ENCODE results near the gene SEPTIN14.
"Not testable (repeated sequence)": the region's sequence is repeated elsewhere in the genome, so short reads cannot be mapped to it uniquely, and the experiment has no call there.

SEPTIN14 gene

DNA sequence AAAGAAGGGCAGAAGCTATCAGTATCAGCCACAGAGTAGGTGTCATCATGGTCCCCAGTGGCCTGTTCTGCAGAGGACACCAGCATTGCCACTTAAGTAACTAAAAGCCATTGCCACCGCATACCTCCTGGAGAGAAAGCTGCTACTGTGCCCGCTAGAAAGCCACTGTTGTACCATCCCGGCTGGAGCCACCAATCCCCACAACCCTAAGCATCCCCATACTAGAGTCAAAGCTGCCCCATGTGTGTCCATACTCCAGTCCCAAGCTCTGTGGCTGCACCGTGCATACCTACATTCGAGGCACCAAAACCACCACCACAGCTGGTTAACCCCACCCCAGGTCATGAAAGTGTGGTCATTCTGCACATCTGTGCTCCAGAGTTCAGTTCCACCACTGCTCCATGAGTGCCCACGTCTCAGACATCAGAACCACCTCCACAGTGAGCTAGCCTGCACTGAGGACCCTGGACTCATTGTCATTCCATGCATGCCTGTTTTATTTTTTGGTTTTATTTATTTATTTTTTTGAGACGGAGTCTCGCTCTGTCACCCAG is 9.5 kb upstream of the SEPTIN14 start:
- no peak overlapping the region for H3K27ac ChIP-seq (ENCODE audit: low read length)
- no peaks in the 10 kb centered on the region for H3K36me3 ChIP-seq (ENCODE audit: insufficient read depth, low read depth, low read length)
- no peak overlapping the region for H3K4me3 ChIP-seq (ENCODE audit: low read length)
- H3K4me1 ChIP-seq (ENCODE audit: insufficient read depth, low read length): no peaks in the 10 kb centered on the region
- no peaks in the 10 kb centered on the region for H3K27me3 ChIP-seq (ENCODE audit: insufficient read depth, low read length)
- no peak overlapping the region for H3K9ac ChIP-seq (ENCODE audit: low read depth, low read length)
- peaks cover 16% of the 10 kb centered on the region; the same call in 1 of the 2 replicates for H3K9me3 ChIP-seq (ENCODE audit: insufficient read depth, low read depth, low read length)

DNA sequence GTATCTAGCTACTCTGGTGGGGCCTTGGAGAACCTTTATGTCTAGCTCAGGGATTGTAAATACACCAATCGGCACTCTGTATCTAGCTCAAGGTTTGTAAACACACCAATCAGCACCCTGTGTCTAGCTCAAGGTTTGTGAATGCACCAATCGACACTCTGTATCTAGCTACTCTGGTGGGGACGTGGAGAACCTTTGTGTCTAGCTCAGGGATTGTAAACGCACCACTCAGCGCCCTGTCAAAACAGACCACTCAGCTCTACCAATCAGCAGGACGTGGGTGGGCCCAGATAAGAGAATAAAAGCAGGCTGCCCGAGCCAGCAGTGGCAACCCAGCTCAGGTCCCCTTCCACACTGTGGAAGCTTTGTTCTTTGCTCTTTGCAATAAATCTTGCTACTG is 6.4 kb upstream of the SEPTIN14 start:
- H3K4me3 ChIP-seq (ENCODE audit: low read length); H3K4me1 ChIP-seq (ENCODE audit: insufficient read depth, low read length); H3K36me3 ChIP-seq (ENCODE audit: insufficient read depth, low read depth, low read length); H3K27ac ChIP-seq (ENCODE audit: low read length); H3K9ac ChIP-seq (ENCODE audit: low read depth, low read length); H3K27me3 ChIP-seq (ENCODE audit: insufficient read depth, low read length): not testable (repeated sequence)
- H3K9me3 ChIP-seq (ENCODE audit: insufficient read depth, low read depth, low read length): peaks cover 20% of the 10 kb centered on the region; the same call in 1 of the 2 replicates

DNA sequence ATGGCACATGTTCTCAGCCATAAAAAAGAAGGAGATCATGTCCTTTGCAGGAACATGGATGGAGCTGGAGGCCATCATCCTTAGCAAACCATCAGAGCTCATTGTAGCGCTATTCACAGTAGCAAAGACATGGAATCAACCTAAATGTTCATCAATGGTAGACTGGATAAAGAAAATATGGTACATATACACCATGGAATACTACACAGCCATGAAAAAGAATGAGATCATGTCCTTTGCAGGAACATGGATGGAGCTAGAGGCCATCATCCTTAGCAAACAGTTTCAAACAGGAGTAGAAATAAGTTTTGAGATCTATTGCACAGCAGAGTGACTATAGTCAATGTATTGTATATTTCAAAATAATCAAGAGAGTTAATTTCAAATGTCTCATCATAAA is 17.4 kb downstream of the SEPTIN14 start:
- H3K4me1 ChIP-seq (ENCODE audit: insufficient read depth, low read length); H3K27me3 ChIP-seq (ENCODE audit: insufficient read depth, low read length); H3K4me3 ChIP-seq (ENCODE audit: low read length); H3K9ac ChIP-seq (ENCODE audit: low read depth, low read length); H3K27ac ChIP-seq (ENCODE audit: low read length); H3K36me3 ChIP-seq (ENCODE audit: insufficient read depth, low read depth, low read length): not testable (repeated sequence)
- peaks cover 22% of the 10 kb centered on the region for H3K9me3 ChIP-seq (ENCODE audit: insufficient read depth, low read depth, low read length)

DNA sequence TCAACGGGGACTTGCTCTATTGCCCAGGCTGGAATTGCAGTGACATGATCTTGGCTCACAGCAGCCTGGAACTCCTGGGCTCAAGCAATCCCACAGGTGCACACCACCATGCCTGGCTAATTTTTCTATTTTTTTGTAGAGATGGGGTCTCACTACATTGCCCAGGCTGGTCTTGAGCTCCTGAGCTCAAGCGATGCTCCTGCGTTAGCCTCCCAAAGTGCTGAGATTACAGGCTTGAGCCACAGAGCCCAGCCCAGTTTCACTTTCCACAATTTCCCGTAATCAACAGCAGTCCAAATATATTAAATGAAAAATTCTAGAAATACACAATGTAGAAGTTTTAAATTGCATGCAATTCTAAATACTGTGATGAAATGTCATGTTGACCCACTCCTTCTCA is 24.0 kb downstream of the SEPTIN14 start:
- H3K9ac ChIP-seq (ENCODE audit: low read depth, low read length): no peak overlapping the region
- peaks cover 21% of the 10 kb centered on the region for H3K9me3 ChIP-seq (ENCODE audit: insufficient read depth, low read depth, low read length)
- H3K4me1 ChIP-seq (ENCODE audit: insufficient read depth, low read length): no peaks in the 10 kb centered on the region
- no peak overlapping the region for H3K27ac ChIP-seq (ENCODE audit: low read length)
- no peak overlapping the region for H3K4me3 ChIP-seq (ENCODE audit: low read length)
- no peaks in the 10 kb centered on the region for H3K36me3 ChIP-seq (ENCODE audit: insufficient read depth, low read depth, low read length)
- no peaks in the 10 kb centered on the region for H3K27me3 ChIP-seq (ENCODE audit: insufficient read depth, low read length)

DNA sequence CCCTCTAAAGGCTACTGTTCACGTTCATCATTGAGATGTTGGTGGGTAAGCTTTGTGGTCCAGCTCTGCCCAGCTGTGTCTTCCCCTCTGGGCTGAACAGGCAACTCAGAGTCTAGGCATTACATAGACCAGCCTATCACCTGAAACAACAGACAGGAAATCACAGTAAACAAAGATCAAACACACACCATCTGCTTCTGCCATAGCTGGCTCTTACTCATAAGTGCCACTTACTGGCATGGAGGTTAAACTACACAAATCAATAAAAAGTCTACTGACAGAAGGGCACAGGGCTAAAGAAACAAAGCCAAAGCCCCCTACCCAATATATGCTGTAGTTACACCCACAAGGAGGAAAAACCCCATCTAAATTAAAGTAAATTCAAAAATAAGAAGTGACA is 35.0 kb downstream of the SEPTIN14 start:
- H3K27me3 ChIP-seq (ENCODE audit: insufficient read depth, low read length): no peaks in the 10 kb centered on the region
- H3K4me1 ChIP-seq (ENCODE audit: insufficient read depth, low read length): no peaks in the 10 kb centered on the region
- H3K36me3 ChIP-seq (ENCODE audit: insufficient read depth, low read depth, low read length): no peaks in the 10 kb centered on the region
- no peak overlapping the region for H3K27ac ChIP-seq (ENCODE audit: low read length)
- H3K9me3 ChIP-seq (ENCODE audit: insufficient read depth, low read depth, low read length): peaks cover 70% of the 10 kb centered on the region
- no peak overlapping the region for H3K9ac ChIP-seq (ENCODE audit: low read depth, low read length)
- H3K4me3 ChIP-seq (ENCODE audit: low read length): no peak overlapping the region

DNA sequence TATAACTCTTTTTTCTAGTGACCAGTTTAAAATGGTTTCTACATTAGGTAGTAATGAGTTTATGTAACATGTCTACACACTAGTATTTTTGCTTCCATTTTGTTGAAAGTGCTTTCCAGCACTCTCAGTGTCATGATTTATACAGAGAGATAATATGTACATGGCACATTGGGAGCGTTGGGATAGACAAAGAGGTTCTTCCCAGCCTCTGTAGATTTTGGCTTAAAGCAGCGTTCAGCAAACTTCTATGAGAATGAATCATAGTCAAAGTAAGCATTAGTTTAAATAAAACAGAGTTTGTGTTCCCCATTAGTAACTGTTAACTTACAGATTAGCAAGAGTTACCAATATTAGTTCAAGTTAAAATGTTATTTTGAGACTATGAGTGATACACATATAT is 43.9 kb downstream of the SEPTIN14 start:
- Histone ChIP-seq H3K36me3 (ENCODE audit: insufficient read depth, low read depth, low read length) (no peaks in the 10 kb centered on the region), H3K9ac (ENCODE audit: low read depth, low read length) (no peak overlapping the region), H3K27me3 (ENCODE audit: insufficient read depth, low read length) (no peaks in the 10 kb centered on the region), H3K4me1 (ENCODE audit: insufficient read depth, low read length) (no peaks in the 10 kb centered on the region), H3K4me3 (ENCODE audit: low read length) (no peak overlapping the region), H3K9me3 (ENCODE audit: insufficient read depth, low read depth, low read length) (peaks cover 76% of the 10 kb centered on the region), H3K27ac (ENCODE audit: low read length) (no peak overlapping the region)

DNA sequence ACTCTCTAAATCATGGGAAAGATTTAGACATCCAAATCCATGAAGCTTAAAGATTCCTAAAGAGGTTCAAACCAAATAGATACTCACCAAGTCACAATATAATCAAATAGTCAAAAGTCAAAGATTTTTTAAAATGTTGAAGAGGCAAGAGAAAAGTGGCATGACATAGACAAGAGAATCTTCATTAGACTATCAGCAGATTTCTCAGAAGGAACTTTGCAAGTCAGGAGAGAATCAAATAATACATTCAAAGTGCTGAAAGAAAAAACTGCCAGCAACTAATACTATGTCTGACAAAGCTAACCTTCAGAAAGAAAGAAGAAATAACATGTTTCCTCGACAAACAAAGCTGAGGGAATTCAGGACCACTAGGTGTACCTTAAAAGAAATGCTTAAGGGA is 65.3 kb downstream of the SEPTIN14 start:
- H3K27me3 ChIP-seq (ENCODE audit: insufficient read depth, low read length); H3K4me3 ChIP-seq (ENCODE audit: low read length); H3K4me1 ChIP-seq (ENCODE audit: insufficient read depth, low read length); H3K9ac ChIP-seq (ENCODE audit: low read depth, low read length); H3K36me3 ChIP-seq (ENCODE audit: insufficient read depth, low read depth, low read length); H3K27ac ChIP-seq (ENCODE audit: low read length): not testable (repeated sequence)
- peaks cover 33% of the 10 kb centered on the region for H3K9me3 ChIP-seq (ENCODE audit: insufficient read depth, low read depth, low read length)

DNA sequence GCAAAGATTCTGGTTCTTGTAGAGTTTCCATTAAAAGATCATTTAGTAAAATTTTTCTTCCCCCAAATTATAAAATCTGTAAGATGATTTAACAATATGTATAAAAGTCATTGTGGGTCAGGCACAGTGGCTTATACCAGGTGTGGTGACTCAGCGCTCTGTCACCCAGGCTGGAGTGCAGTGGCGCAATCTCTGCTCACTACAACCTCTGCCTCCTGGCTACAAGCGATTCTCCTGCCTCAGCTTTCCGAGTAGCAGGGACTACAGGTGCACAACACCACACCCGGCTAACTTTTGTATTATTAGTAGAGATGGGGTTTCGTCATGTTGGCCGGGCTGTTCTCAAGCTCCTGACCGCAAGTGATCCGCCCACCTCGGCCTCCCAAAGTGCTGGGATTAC is 68.0 kb downstream of the SEPTIN14 start:
- no peaks in the 10 kb centered on the region for H3K4me1 ChIP-seq (ENCODE audit: insufficient read depth, low read length)
- no peak overlapping the region for H3K4me3 ChIP-seq (ENCODE audit: low read length)
- peaks cover 27% of the 10 kb centered on the region for H3K9me3 ChIP-seq (ENCODE audit: insufficient read depth, low read depth, low read length)
- no peak overlapping the region for H3K9ac ChIP-seq (ENCODE audit: low read depth, low read length)
- no peaks in the 10 kb centered on the region for H3K36me3 ChIP-seq (ENCODE audit: insufficient read depth, low read depth, low read length)
- no peaks in the 10 kb centered on the region for H3K27me3 ChIP-seq (ENCODE audit: insufficient read depth, low read length)
- no peak overlapping the region for H3K27ac ChIP-seq (ENCODE audit: low read length)

DNA sequence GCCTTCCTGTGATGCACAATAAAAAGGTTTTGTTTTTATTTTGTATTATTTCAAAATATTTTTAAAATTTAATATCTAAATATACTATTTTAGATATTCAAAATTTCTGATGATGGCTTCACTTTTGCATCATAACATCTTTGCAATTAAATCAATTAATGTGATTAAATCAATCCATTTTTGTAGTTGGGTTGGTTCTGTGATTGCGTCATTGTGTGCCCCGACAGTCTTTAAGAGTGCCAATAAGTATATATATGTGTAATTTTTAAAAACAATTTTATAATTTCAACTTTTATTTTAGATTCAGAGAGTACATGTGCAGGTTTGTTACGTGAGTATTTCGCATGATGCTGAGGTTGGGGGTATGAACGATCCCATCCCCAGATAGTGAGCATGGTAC is 70.5 kb downstream of the SEPTIN14 start:
- Histone ChIP-seq H3K36me3 (ENCODE audit: insufficient read depth, low read depth, low read length) (no peaks in the 10 kb centered on the region), H3K27ac (ENCODE audit: low read length) (no peak overlapping the region), H3K4me3 (ENCODE audit: low read length) (no peak overlapping the region), H3K4me1 (ENCODE audit: insufficient read depth, low read length) (no peaks in the 10 kb centered on the region), H3K9me3 (ENCODE audit: insufficient read depth, low read depth, low read length) (peaks cover 27% of the 10 kb centered on the region; the same call in 1 of the 2 replicates), H3K27me3 (ENCODE audit: insufficient read depth, low read length) (no peaks in the 10 kb centered on the region), H3K9ac (ENCODE audit: low read depth, low read length) (no peak overlapping the region)

DNA sequence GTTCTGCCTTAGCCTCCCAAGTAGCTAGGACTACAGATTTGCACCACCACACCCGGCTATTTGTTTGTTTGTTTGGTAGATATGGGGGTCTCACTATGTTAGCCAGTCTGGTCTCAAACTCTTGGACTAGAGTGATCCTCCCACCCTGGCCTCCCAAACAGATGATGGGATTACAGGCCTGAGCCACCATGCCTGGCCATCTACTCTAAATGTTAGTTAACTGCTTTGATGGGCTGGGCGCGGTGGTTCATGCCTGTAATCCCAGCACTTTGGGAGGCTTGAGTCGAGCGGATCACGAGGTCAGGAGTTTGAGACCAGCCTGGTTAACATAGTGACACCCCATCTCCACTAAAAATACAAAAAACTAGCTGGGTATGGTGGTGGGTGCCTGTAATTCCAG is 74.8 kb downstream of the SEPTIN14 start:
- no peak overlapping the region for H3K4me3 ChIP-seq (ENCODE audit: low read length)
- no peaks in the 10 kb centered on the region for H3K27me3 ChIP-seq (ENCODE audit: insufficient read depth, low read length)
- H3K4me1 ChIP-seq (ENCODE audit: insufficient read depth, low read length): no peaks in the 10 kb centered on the region
- no peak overlapping the region for H3K27ac ChIP-seq (ENCODE audit: low read length)
- H3K9me3 ChIP-seq (ENCODE audit: insufficient read depth, low read depth, low read length): peaks cover 39% of the 10 kb centered on the region; the same call in 1 of the 2 replicates
- H3K9ac ChIP-seq (ENCODE audit: low read depth, low read length): no peak overlapping the region
- H3K36me3 ChIP-seq (ENCODE audit: insufficient read depth, low read depth, low read length): no peaks in the 10 kb centered on the region

DNA sequence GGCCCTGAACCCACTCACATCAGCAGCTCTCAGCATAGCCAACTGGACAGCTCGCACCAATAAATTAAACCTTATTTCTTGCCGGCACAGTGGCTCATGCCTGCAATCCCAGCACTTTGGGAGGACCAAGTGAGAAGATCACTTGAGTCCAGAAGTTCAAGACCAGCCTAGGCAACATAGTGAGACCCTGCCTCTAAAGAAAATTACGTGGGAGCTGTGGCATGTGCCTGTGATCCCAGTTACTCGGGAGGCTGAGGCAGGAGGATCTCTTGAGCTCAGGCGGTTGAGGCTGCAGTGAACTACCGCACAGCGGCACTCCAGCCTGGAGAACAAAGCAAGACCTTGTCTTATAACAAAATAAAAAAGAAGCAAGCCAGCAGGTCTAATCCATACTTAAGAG is 75.7 kb downstream of the SEPTIN14 start:
- peaks cover 39% of the 10 kb centered on the region; the same call in 1 of the 2 replicates for H3K9me3 ChIP-seq (ENCODE audit: insufficient read depth, low read depth, low read length)
- H3K4me1 ChIP-seq (ENCODE audit: insufficient read depth, low read length): no peaks in the 10 kb centered on the region
- H3K27me3 ChIP-seq (ENCODE audit: insufficient read depth, low read length): no peaks in the 10 kb centered on the region
- H3K9ac ChIP-seq (ENCODE audit: low read depth, low read length): no peak overlapping the region
- no peak overlapping the region for H3K4me3 ChIP-seq (ENCODE audit: low read length)
- H3K27ac ChIP-seq (ENCODE audit: low read length): no peak overlapping the region
- H3K36me3 ChIP-seq (ENCODE audit: insufficient read depth, low read depth, low read length): no peaks in the 10 kb centered on the region

DNA sequence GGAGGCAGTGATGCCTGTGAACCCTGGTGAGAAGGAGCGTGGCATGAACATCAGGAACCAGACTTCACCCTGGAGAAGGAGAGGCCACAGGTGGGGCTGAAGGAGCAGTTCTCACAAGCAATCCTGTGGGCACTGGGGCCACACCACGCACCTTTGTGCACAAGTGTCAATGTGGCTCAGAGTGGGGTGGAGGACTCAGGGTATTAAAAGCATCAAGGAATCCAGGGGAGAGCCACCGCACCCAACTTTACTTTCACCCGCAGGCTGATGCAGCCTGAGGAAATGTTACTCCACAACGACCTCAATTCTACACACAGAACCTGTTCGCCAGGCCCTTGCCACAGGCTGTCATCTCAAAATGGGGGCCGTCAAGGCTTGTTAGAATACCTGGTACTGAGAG is 77.1 kb downstream of the SEPTIN14 start:
- H3K27me3 ChIP-seq (ENCODE audit: insufficient read depth, low read length); H3K36me3 ChIP-seq (ENCODE audit: insufficient read depth, low read depth, low read length); H3K9ac ChIP-seq (ENCODE audit: low read depth, low read length); H3K4me3 ChIP-seq (ENCODE audit: low read length); H3K4me1 ChIP-seq (ENCODE audit: insufficient read depth, low read length); H3K27ac ChIP-seq (ENCODE audit: low read length): not testable (repeated sequence)
- peaks cover 33% of the 10 kb centered on the region; the same call in 1 of the 2 replicates for H3K9me3 ChIP-seq (ENCODE audit: insufficient read depth, low read depth, low read length)

Data from iPS-20b (cell line).